Hepatocyte (in vitro differentiated cells): Measurements from ENCODE around the gene HABP4.

Experiments used
- CTCF ChIP-seq: fragments of 200-600 bp; sonication (generic); IDR thresholded peaks from 2 replicates; pipeline ENCODE4 v1.5.1; 2016; ENCODE audit warnings: antibody characterized with exemption, mild to moderate bottlenecking; ENCODE audit not compliant: poor library complexity
- EZH2 ChIP-seq: fragments of 200-600 bp; sonication (generic); IDR thresholded peaks from 2 replicates; pipeline ENCODE4 v1.6.1; 2016; ENCODE audit warnings: antibody characterized with exemption, mild to moderate bottlenecking, borderline replicate concordance
- EZH2phosphoT487 ChIP-seq: fragments of 200-600 bp; sonication (generic); IDR thresholded peaks from one replicate; pipeline ENCODE4 v1.6.1; 2018; ENCODE audit warnings: antibody characterized with exemption, mild to moderate bottlenecking, low read depth, moderate library complexity; ENCODE audit not compliant: unreplicated experiment, severe bottlenecking

- TF ChIP-seq CTCF (no peak), EZH2 (no peak), EZH2phosphoT487 (no peak)
These were observed 65.9 kb downstream of the HABP4 start for GRCh38 chr9:96515621-96516470.
